Mesodermal cell (in vitro differentiated cells): Measurements from ENCODE around the gene CBFA2T3.

Experiments used
- H3K27ac ChIP-seq: 2 replicates; pipeline ENCODE4 v1.7.0; 2013; ENCODE audit warnings: mild to moderate bottlenecking, low read depth, low read length, moderate library complexity; ENCODE audit not compliant: severe bottlenecking
- H3K36me3 ChIP-seq: 2 replicates; pipeline ENCODE4 v1.7.1; 2013; ENCODE audit warnings: mild to moderate bottlenecking, low read length, moderate library complexity; ENCODE audit not compliant: control insufficient read depth, insufficient read depth
- H3K4me1 ChIP-seq: one replicate; pipeline ENCODE4 v1.7.1; 2013; ENCODE audit warnings: mild to moderate bottlenecking, low read length; ENCODE audit not compliant: insufficient read depth, control insufficient read depth, poor library complexity, severe bottlenecking
- H3K4me3 ChIP-seq: 2 replicates; pipeline ENCODE4 v1.7.0; 2013; ENCODE audit warnings: low read length, control low read depth, mild to moderate bottlenecking; ENCODE audit not compliant: insufficient read depth, poor library complexity, severe bottlenecking; ENCODE audit errors: extremely low read depth
- H3K9me3 ChIP-seq: 2 replicates; pipeline ENCODE4 v1.7.1; 2013; ENCODE audit warnings: mild to moderate bottlenecking, low read length, moderate library complexity; ENCODE audit not compliant: control insufficient read depth
- WGBS, 2 experiments: methylation state at CpG; one replicate each; pipeline ENCODE4 v1.1.5; 2013; ENCODE audit warnings: missing lambda C conversion rate in 2 of 2; ENCODE audit not compliant: insufficient coverage in 2 of 2; 5-methylcytosine and 5-hydroxymethylcytosine counted together

Gene CBFA2T3

GRCh38 chr16:88876942-88877526, 100.0 kb downstream of the CBFA2T3 start:
- 93% methylated on average over 25 to 31 of the region's 33 CpGs for WGBS, 2 experiments
- H3K4me3 ChIP-seq = no peak overlapping the region
- H3K9me3 ChIP-seq = no peaks in the 10 kb centered on the region
- no peaks in the 10 kb centered on the region for H3K4me1 ChIP-seq
- H3K27ac ChIP-seq = no peak overlapping the region
- H3K36me3 ChIP-seq = no peaks in the 10 kb centered on the region

- WGBS, 2 experiments = 90 to 95% methylated on average over 16 to 19 of the region's 22 CpGs
- no peak overlapping the region for H3K4me3 ChIP-seq
- H3K9me3 ChIP-seq = no peaks in the 10 kb centered on the region
- H3K4me1 ChIP-seq = no peaks in the 10 kb centered on the region
- no peaks in the 10 kb centered on the region for H3K36me3 ChIP-seq
- H3K27ac ChIP-seq = no peak overlapping the region
These were observed 101.2 kb downstream of the CBFA2T3 start for GRCh38 chr16:88875703-88876234.

DNA sequence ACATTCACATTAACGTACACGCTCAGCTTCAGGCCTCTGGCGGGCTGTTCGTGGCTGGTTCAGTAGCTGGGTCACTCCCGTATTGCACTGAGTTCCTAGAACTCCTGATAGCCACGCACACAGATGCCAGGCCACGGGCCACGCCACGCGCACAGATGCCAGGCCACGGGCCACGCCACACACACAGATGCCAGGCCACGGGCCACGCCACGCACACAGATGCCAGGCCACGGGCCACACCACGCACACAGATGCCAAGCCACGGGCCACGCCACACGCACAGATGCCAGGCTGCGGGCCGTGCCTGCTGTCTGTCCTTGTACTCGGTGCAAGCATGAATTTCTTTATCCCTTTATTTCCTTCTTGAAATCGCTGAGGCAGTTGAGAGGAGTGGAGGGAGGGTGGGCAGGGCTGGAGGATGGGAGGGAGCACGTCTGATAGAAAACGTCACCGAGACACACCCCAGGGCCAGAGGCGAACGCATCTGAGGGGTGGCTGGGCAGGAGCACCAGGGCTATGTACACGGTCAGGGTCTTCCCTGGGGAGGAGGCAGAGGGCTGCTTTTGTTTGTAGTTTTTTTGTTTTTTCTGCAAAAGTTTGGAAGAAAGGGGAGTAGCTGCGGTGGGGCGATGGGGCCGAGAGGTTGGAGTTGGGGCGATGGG, 101.9 kb downstream of the CBFA2T3 start:
- WGBS, 2 experiments = 92 to 95% methylated on average over 30 to 31 of the region's 34 CpGs
- no peak overlapping the region for H3K4me3 ChIP-seq
- no peak overlapping the region for H3K27ac ChIP-seq
- H3K9me3 ChIP-seq = no peaks in the 10 kb centered on the region
- no peaks in the 10 kb centered on the region for H3K4me1 ChIP-seq
- no peaks in the 10 kb centered on the region for H3K36me3 ChIP-seq

GRCh38 chr16:88872650-88873331, 104.2 kb downstream of the CBFA2T3 start:
- H3K4me1 ChIP-seq = no peaks in the 10 kb centered on the region
- no peak overlapping the region for H3K4me3 ChIP-seq
- no peaks in the 10 kb centered on the region for H3K36me3 ChIP-seq
- 87 to 89% methylated on average over 18 to 21 of the region's 25 CpGs for WGBS, 2 experiments
- H3K9me3 ChIP-seq = no peaks in the 10 kb centered on the region
- H3K27ac ChIP-seq = no peak overlapping the region

DNA sequence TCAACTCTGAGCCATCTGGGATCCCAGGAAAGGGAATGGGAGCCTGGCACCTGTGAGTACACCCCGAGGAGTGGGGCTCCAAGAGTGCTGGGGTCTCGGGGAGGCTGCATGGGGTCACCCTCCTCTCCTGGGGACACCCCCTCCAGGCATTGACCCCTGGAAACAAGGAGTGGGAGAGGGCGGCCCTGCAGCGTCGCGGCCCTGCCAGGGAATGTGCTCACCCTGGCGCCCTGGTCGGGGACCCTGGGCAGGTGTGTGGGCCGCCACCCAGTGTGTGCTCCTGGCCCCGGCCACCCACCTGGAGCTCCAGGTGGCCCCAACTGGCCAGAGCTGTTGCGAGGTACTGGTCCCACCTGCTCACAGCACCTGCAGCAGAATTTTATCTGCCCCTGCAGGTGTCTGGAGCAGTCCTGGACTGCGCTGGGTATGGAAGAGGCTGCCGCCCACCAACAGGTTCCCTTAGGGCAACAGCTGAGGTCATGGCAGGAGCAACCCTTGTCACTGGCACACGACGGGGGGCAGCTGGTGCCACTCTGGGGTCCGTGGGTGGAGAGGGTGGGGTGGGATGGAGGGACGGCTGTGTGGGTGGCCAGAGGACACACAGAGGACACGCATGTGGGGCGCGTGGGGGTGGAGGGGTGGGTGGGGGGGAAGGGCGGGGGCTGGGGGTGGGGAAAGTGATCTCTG, 105.1 kb downstream of the CBFA2T3 start:
- Histone ChIP-seq H3K4me1 (no peaks in the 10 kb centered on the region), H3K4me3 (no peak overlapping the region), H3K27ac (no peak overlapping the region), H3K36me3 (no peaks in the 10 kb centered on the region), H3K9me3 (no peaks in the 10 kb centered on the region)
- 93% methylated on average over 13 to 14 of the region's 21 CpGs for WGBS, 2 experiments

DNA sequence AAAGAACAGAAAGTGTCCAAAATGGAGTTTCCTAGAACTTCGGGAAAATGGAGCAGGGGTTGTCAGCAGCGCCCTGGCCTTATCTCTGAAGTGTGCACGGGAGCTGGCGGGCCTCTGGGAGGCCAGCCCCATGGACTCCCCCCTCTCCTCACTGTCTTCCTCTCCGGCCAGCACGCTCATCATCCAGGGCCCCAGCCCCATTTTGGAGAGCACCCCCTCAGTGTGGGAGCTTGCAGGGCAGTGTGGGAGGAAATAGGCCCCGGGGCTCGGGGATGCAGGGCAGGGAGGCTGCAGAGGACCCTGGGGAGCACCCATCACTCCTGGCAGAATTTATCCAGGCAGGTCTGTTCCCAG, 105.7 kb downstream of the CBFA2T3 start:
- Histone ChIP-seq H3K36me3 (no peaks in the 10 kb centered on the region), H3K27ac (no peak overlapping the region), H3K4me3 (no peak overlapping the region), H3K4me1 (no peaks in the 10 kb centered on the region), H3K9me3 (no peaks in the 10 kb centered on the region)
- WGBS, 2 experiments = 77 to 94% methylated on average over 6 to 7 of the region's 8 CpGs

GRCh38 chr16:88870608-88871348, 106.2 kb downstream of the CBFA2T3 start:
- Histone ChIP-seq H3K9me3 (no peaks in the 10 kb centered on the region), H3K36me3 (no peaks in the 10 kb centered on the region), H3K27ac (no peak overlapping the region), H3K4me1 (no peaks in the 10 kb centered on the region), H3K4me3 (no peak overlapping the region)
- 86 to 88% methylated on average over 30 to 34 of the region's 37 CpGs for WGBS, 2 experiments

DNA sequence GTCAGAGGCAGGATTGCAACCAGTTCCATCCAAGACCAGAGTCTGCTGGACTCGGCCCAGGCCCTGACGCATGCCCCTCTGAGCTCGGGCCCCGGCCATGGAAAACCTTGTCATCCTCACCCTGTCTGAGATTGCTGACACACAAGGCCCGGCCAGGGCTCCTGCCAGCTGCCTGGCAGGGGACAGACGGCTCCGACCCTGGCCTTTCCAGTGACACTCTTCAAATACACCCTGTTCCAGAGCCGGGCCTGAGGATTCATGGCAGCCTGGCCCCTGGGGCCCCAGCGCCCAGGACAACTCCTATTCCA, 107.4 kb downstream of the CBFA2T3 start:
- Histone ChIP-seq H3K36me3 (no peaks in the 10 kb centered on the region), H3K9me3 (no peaks in the 10 kb centered on the region), H3K27ac (no peak overlapping the region), H3K4me3 (no peak overlapping the region), H3K4me1 (no peaks in the 10 kb centered on the region)
- WGBS, 2 experiments = 92 to 94% methylated on average over 6 to 9 of the region's 9 CpGs

GRCh38 chr16:88868974-88869672, 107.9 kb downstream of the CBFA2T3 start:
- Histone ChIP-seq H3K27ac (no peak overlapping the region), H3K4me1 (no peaks in the 10 kb centered on the region), H3K4me3 (no peak overlapping the region), H3K9me3 (no peaks in the 10 kb centered on the region), H3K36me3 (no peaks in the 10 kb centered on the region)
- 89 to 94% methylated on average over 27 of the region's 27 CpGs for WGBS, 2 experiments
